SIG-M5 (cell line): ENCODE measurements around the gene AGBL2.
"Not testable (repeated sequence)": the region's sequence is repeated elsewhere in the genome, so short reads cannot be mapped to it uniquely, and the experiment has no call there.

Experiments used
- DNase-seq: peaks from one replicate; lab custom pipeline; 2025; lab: John Stamatoyannopoulos, UW

Gene AGBL2, protein sequence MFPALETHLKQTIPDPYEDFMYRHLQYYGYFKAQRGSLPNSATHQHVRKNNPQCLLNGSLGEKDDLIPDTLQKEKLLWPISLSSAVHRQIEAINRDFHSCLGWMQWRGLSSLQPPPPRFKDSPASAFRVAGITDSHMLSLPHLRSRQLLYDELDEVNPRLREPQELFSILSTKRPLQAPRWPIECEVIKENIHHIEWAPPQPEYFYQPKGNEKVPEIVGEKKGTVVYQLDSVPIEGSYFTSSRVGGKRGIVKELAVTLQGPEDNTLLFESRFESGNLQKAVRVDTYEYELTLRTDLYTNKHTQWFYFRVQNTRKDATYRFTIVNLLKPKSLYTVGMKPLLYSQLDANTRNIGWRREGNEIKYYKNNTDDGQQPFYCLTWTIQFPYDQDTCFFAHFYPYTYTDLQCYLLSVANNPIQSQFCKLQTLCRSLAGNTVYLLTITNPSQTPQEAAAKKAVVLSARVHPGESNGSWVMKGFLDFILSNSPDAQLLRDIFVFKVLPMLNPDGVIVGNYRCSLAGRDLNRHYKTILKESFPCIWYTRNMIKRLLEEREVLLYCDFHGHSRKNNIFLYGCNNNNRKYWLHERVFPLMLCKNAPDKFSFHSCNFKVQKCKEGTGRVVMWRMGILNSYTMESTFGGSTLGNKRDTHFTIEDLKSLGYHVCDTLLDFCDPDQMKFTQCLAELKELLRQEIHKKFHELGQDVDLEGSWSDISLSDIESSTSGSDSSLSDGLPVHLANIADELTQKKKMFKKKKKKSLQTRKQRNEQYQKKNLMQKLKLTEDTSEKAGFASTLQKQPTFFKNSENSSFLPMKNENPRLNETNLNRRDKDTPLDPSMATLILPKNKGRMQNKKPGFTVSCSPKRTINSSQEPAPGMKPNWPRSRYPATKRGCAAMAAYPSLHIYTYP

GRCh38 chr11:47715082-47715669, at the start of gene AGBL2:
AGBL2 (minus strand) TSS chr11:47715369; CDS start chr11:47714650, 719 bp downstream.
- DNase-seq, result peak; percentile 41

DNA sequence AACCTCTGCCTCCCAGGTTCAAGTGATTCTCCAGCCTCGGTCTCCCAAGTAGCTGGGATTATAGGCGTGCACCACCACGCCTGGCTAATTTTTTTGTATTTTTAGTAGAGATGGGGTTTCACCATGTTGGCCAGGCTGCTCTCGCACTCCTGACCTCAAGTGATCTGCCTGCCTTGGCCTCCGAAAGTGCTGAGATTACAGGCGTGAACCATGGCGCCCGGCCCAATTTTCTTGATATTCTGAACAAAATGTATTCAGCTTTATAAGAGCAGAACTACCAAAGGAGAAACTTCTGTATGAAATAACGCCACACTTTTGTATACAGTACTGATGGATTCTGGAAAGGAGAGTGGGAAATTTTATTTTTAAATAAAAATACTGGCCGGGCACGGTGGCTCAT, 44.1 kb upstream of the AGBL2 start:
- not testable (repeated sequence) for DNase-seq

DNA sequence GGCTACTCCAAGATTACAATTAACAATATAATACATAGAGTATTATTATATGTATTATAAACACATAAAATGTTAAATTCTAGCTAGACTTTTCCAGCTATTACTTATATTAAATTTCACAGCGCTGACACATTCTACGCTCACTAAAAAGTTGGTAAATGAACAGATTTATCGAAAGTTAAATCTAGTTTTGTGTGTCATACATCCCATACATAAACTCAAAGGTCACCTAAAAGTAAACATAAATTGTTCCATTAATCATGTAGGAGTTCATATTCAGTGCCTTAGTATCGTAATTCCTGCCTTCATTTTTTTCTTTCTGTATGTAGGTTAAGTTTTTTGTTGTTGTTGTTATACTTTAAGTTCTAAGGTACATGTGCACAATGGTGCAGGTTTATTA, 41.0 kb upstream of the AGBL2 start:
- DNase-seq, result no peak

- no peak for DNase-seq
Measured at GRCh38 chr11:47750725-47751124, 35.6 kb upstream of the AGBL2 start.

DNA sequence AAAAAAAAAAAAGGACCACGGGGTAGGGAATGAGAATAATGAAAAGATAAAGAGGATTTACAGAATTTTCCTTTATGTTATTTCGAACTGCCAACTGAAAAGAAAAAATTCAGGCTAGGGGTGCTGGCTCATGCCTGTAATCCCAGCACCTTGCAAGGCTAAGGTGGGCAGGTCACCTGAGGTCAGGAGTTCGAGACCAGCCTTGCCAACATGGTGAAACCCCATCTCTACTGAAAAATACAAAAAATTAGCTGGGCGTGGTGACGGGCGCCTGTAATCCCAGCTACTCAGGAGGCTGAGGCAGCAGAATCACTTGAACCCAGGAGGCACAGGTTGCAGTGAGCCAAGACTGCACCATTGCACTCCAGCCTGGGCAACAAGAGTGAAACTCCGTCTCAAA, 27.3 kb upstream of the AGBL2 start:
- not testable (repeated sequence) for DNase-seq

GRCh38 chr11:47737817-47738216, 22.6 kb upstream of the AGBL2 start:
- DNase-seq, result not testable (repeated sequence)

DNA sequence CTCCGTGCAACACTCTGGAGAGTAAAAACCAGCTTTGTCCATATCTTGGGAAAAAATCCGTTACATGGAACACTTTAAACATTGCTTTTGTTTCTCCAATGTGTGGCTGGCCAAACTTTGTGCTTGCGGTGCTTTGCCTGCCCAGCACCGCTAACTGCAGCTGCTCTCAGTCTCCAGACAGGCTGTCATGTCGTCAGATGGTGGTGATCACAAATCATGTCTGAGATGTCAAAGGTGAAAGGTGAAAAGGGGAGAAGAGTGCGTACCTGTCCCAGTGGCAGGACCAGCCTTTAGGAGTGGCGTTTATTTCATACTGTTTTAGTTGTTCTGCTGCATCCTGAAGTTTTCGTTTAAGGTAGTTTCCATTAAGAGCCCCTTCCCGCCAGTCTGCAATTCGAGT, 17.1 kb upstream of the AGBL2 start:
- DNase-seq, result no peak

GRCh38 chr11:47731475-47731874, 16.3 kb upstream of the AGBL2 start:
- DNase-seq, result no peak

DNA sequence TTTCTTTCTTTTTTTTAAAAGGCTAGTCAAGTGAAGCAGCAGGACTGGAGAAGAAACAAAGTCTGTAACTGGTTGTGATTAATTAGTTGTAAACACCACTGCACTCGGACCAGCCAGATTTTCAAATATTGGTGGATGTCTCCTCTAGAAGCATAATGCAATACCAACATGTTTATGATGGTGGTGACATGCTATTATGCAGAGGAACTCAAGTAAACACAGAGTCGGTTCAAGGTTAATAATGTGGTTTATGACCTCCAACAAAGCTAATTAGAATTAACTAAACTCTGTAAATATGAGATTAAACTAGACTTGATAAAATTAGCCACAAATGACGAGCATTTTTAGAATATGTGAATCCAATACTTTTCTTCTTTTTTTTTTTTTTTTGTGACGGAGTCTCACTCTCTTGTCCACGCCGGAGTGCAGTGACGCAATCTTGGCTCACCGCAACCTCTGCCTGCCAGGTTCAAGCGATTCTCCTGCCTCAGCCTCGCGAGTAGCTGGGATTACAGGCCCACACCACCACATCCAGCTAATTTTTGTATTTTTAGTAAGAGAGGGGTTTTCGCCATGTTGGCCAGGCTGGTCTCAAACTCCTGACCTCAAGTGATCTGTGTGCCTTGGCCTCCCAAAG, 11.8 kb upstream of the AGBL2 start:
- no peak for DNase-seq

DNA sequence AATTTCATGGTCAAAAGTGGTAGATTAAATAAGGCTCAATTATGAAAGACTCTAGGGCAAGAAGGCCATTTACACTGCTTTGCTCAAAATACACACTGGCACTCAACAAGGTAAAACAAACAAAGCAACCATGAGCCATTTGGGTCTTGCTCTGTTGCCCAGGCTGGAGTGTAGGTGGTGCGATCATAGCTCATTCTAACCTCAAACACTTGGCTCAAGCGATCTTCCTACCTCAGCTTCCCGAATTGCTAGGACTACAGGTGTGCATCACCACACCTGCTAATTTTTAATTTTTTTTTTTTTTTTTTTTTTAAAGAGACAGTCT, 10.9 kb upstream of the AGBL2 start:
- no peak for DNase-seq

GRCh38 chr11:47725442-47726117, 10.4 kb upstream of the AGBL2 start:
- no peak for DNase-seq

DNA sequence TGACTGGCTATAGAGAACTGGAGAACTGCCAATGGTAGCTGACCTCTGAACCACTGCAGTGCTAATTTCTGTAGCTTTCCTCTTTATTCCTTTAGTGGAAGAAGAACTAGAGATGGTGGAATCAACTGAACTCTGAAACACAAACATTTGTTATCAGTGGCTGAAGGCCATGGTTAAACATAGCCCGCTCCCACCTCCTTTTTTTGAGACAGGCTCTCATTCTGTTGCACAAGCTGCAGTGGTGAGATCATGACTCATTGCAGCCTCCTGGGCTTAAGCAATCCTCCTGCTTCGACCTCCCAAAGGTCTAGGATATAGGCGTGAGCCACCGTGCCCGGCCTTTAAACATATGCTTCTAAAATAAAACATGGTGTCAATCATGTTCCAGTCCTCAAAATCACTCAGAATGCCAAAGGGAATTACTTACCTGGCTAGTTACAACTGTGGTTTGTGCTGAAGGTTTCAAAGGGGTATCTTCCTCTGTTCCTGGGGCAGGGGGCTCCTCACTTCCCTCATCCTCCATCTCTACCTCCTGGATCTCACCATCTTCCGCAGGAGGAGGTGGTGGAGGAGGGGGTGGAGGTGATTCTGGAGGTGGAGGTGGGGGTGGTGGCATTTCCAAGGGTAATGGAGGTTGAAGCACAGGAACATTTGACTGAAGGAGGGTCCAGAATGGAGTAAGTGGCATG, 9.0 kb upstream of the AGBL2 start:
- DNase-seq, result no peak

- no peak for DNase-seq
Measured at GRCh38 chr11:47723041-47723440, 7.9 kb upstream of the AGBL2 start.

DNA sequence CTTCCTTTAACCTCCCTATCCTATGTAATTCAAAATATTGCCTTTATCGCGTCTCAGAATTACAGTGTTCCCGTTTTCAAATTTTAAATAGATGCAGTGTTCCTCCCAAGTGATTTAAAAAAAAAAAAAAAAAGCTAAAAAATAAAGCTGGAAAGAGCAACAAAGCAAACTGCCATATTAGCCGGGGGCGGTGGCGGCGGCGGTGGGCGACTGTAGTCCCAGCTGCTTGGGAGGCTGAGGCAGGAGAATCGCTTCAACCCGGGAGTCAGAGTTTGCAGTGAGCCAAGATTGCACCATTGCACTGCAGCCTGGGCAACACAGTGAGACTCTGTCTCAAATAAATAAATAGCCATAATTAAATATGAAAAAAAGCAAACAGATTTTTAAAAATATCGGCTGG, 5.5 kb upstream of the AGBL2 start:
- no peak for DNase-seq

DNA sequence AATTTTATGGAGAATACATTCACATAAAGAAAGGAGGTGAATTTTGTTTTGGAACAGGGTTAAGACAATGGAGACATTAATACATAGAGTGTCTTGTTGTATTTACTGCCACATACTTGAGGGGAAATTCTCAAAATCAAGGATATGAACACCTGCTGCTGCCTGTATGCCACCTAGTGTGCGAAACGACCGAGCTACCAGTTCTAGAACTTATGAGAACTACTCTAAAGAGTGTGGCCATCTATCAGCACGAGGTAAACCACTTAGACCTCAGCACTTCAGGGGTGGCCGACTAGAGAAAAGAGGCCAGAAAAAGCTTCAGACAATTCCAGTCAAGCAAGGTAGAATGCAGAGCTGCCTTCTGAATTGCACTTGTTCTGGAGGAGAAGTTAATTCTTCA, 1.5 kb upstream of the AGBL2 start:
- DNase-seq, result no peak

DNA sequence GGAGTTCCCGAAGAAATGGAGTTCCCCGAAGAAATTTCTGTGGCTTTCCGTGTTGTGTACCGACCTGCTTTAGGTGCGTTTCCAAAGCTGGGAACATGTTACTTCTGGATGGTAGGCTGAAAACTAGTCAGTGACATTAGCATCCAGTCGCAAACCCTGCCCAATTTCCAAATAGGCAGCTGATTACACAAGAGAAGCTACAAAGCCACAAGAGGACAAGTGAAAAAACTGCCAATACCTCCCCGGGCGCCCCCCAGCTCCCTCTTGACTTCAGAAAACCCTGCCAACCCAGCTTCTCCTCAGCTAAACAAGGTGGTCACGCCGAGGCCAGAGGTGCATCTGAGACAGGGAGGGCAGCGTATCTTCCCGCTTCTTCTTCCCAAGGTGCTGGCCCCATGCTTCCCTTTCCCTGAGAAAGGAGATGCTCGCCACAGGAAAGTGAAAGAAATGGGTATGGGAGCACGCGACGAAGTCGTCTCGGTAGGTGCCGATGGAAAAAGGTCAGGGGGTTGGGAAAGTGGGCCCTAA, 551 bp downstream of the AGBL2 start:
- peak; percentile 15 for DNase-seq

GRCh38 chr11:47711816-47712215, 3.4 kb downstream of the AGBL2 start:
- DNase-seq, result no peak

DNA sequence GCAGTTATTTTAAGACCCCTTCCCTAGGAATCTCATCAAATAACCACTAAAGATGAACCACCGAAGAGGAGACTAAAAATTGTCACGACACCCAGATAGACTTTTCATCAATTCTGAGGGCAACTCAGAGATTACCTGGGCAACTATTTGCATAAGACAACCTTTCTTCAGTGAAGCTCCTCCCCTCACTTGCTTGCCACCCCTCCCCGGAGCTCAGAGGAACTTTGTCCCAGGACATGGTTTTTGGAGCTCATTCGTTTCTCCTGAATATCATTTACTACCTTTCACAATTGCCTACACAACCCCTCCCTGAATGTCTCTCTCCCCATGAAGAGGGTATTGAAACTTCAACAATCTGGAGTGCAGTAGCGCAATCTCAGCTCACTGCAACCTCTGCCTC, 3.9 kb downstream of the AGBL2 start:
- DNase-seq, result no peak

DNA sequence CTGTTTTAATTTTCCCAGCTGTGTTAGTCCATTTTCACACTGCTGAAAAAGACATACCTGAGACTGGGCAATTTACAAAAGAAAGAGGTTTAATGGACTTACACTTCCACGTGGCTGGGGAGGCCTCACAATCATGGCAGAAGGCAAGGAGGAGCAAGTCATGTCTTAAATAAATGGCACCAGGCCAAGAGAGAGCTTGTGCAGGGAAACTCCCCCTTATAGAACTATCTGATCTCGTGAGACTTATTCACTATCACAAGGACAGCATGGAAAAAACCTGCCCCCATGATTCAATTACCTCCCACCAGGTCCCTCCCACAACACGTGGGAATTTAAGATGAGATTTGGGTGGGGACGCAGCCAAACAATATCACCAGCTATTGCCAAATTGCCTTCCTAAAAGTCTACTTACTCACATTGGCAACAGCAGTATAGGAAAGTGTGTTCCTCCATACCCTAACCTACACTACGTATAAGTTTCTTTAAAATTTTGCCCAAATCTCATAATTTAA, 7.8 kb downstream of the AGBL2 start:
- DNase-seq, result not testable (repeated sequence)

- DNase-seq, result no peak
Measured at GRCh38 chr11:47705721-47706120, 9.4 kb downstream of the AGBL2 start.

GRCh38 chr11:47691979-47692378, 23.2 kb downstream of the AGBL2 start:
- DNase-seq, result no peak
